ENCODE measurements around the gene HPD. TPM values are rescaled to one million over a fixed set of nuclear protein-coding genes. Genes with fewer than 3 reads are reported as not detected.

HPD gene
- total RNA-seq, 1 experiment from 2014 or later, result 0.39 TPM

GRCh38 chr12:121806546-121807423 lies 51.9 kb downstream of the HPD start:
- Mint-ChIP-seq H3K27me3 (ENCODE audit: low read depth) (no peaks in the 10 kb centered on the region), H3K4me1 (peaks cover 32% of the 10 kb centered on the region), H3K4me3 (peak overlapping the region; percentile 71), H3K27ac (peak overlapping the region; percentile 79; the same call in 1 of the 2 replicates), H3K9me3 (no peaks in the 10 kb centered on the region), H3K36me3 (peaks cover 11% of the 10 kb centered on the region)
- ChIA-PET CTCF (interaction anchor here (0.5 to 11.9 kb wide), 4 partner anchors 9 to 316 kb away, joined by 3 to 532 read pairs (median 4); partner anchors contain the start of genes CFAP251, RHOF and SETD1B), POLR2A (interaction anchor here (8.7 kb wide), 1 partner anchor 9 kb away, joined by 161 read pairs; the partner anchor contains the start of gene RHOF)
- TF ChIP-seq SMAD4 (CRISPR knock-in tag; IDR thresholded peaks at IDR 0.05), result no peak
- no peak for TF ChIP-seq RELA (CRISPR knock-in tag; IDR thresholded peaks at IDR 0.05; ENCODE audit: borderline replicate concordance)
- no peak for TF ChIP-seq ZMAT4 (CRISPR knock-in tag; IDR thresholded peaks at IDR 0.05)
- peak; percentile 1; the same call in 1 of the 2 replicates for ATAC-seq
- no peak for DNase-seq (ENCODE audit: low spot score)

- Mint-ChIP-seq H3K27me3 (ENCODE audit: low read depth) (no peaks in the 10 kb centered on the region), H3K27ac (peak overlapping the region; percentile 79; the same call in 1 of the 2 replicates), H3K9me3 (no peaks in the 10 kb centered on the region), H3K4me3 (peak overlapping the region; percentile 71), H3K36me3 (peaks cover 17% of the 10 kb centered on the region), H3K4me1 (peaks cover 33% of the 10 kb centered on the region)
- ATAC-seq (no peak), DNase-seq (ENCODE audit: low spot score) (no peak)
- ChIA-PET CTCF (interaction anchor here (0.8 to 11.9 kb wide), 4 partner anchors 8 to 317 kb away, joined by 3 to 532 read pairs (median 3); partner anchors contain the start of genes CFAP251, RHOF and SETD1B), POLR2A (interaction anchor here (8.7 kb wide), 1 partner anchor 8 kb away, joined by 161 read pairs; the partner anchor contains the start of gene RHOF)
- TF ChIP-seq HMGXB4 (CRISPR knock-in tag; IDR thresholded peaks at IDR 0.05) (no peak), E2F4 (CRISPR knock-in tag; IDR thresholded peaks at IDR 0.05; ENCODE audit: borderline replicate concordance, low read depth) (no peak), USF1 (CRISPR knock-in tag; IDR thresholded peaks at IDR 0.05) (no peak), TP53 (CRISPR knock-in tag; IDR thresholded peaks at IDR 0.05) (no peak), SMAD4 (CRISPR knock-in tag; IDR thresholded peaks at IDR 0.05) (no peak), ZNF396 (CRISPR knock-in tag; IDR thresholded peaks at IDR 0.05; ENCODE audit: borderline replicate concordance) (no peak), E2F5 (CRISPR knock-in tag; IDR thresholded peaks at IDR 0.05) (no peak), ETV6 (CRISPR knock-in tag; IDR thresholded peaks at IDR 0.05) (no peak), ZNF425 (CRISPR knock-in tag; conservative IDR thresholded peaks at IDR 0.05) (no peak), ZNF219 (CRISPR knock-in tag; IDR thresholded peaks at IDR 0.05; ENCODE audit: borderline replicate concordance) (no peak), ESRRA (CRISPR knock-in tag; IDR thresholded peaks at IDR 0.05; ENCODE audit: borderline replicate concordance) (no peak), ATF2 (CRISPR knock-in tag; IDR thresholded peaks at IDR 0.05; ENCODE audit: borderline replicate concordance, low read depth) (no peak), EMX1 (CRISPR knock-in tag; IDR thresholded peaks at IDR 0.05) (no peak), E2F1 (CRISPR knock-in tag; IDR thresholded peaks at IDR 0.05) (no peak), CREM (CRISPR knock-in tag; IDR thresholded peaks at IDR 0.05) (no peak), ATF3 (CRISPR knock-in tag; conservative IDR thresholded peaks at IDR 0.05) (no peak)
Observed at GRCh38 chr12:121806009-121806545, 52.6 kb downstream of the HPD start.
